GM18508 (cell line): ENCODE measurements around the gene ZNF786.
"Not testable (repeated sequence)": the region's sequence is repeated elsewhere in the genome, so short reads cannot be mapped to it uniquely, and the experiment has no call there.

Experiments
- ATAC-seq: cut with Tn5 transposase; IDR thresholded peaks from one replicate; pipeline ENCODE4 v1.9.1; 2021; ENCODE audit warnings: moderate number of reproducible peaks; ENCODE audit not compliant: insufficient read depth, unreplicated experiment

ZNF786 gene

DNA sequence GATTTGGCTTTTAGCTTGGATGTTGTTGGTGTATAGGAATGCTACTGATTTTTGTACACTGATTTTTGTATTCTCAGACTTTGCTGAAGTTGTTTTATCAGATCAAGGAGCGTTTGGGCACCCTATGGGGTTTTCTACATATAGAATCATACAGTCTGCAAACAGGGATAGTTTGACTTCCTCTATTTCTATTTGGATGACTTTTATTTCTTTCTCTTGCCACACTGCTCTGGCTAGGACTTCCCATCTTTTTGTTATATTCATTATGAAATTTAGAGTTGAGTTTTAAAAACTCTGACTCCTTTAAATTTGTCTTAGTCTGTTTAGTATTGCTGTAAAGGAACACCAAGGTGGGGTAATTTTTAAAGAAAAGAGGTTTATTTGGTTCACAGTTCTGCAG is 4.7 kb downstream of the ZNF786 start:
- no peak for ATAC-seq

- ATAC-seq = no peak
Measured at GRCh38 chr7:149084407-149084806, 6.1 kb downstream of the ZNF786 start.

- ATAC-seq = no peak
Measured at GRCh38 chr7:149081914-149082313, 8.6 kb downstream of the ZNF786 start.

DNA sequence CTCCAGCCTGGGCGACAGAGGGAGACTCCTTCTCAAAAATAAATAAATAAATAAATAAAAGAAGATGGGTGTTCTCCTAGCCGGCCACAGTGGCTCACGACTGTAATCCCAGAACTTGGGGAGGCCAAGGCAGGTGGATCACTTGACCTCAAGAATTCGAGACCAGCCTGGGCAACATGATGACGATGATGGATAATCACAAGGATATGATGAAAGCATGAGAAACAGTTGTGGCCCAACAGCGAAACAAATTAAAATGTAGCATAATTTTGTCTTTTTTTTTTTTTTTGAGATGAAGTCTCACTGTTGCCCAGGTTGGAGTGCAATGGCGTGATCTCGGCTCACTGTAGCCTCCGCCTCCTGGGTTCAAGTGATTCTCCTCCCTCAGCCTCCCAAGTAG is 12.9 kb downstream of the ZNF786 start:
- no peak for ATAC-seq

DNA sequence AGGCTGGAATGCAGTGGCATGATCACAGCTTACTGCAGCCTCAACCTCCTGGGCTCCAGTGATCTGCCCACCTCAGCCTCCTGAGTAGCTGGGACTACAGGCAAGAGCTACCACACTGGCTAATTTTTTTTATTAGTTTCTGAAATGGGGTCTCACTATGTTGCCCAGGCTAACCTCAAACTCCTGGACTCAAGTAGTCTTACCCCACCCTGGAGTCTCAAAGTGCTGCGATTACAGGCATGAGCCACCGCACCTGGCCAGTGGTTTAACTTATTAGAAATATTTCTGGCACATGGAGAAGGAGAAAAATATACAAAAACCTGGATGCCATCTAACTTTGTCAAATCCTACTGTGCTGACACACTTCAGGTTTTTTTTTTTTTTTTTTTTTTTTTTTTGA is 15.2 kb downstream of the ZNF786 start:
- ATAC-seq = no peak

DNA sequence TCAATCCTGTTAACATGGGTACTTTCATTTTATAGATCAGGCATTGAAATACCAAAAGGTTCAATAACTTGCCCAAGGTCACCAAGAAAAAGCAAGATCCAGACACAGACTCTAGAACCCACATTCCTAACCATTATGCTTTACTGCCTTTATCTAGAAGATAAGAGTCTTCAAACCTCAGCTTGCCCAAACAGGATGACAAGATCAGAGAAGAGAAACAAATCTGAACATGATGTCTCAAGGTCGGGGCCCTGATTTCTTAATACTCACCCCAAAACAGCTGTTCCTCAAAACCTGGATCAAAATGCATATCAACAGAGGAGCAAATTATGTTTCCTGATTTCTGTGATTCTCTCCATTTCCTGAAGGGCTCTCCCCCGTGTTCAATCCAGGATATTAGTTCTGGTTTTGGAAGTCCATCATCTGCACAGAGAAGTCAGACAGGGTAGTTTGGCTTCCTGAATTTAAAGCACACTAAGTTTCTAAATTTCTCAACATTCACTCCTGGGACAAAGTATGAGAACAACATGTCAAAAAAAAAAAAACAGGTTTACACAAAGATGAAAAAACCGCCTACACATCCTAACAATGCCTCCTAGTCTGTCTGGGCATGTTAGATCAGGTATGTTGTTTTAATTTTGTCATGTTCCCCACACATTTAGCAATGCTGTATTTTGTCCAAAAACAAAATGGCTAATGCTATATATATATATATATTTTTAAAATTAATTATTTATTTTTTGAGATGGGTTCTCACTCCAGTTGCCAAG is 16.2 kb downstream of the ZNF786 start:
- ATAC-seq = no peak

DNA sequence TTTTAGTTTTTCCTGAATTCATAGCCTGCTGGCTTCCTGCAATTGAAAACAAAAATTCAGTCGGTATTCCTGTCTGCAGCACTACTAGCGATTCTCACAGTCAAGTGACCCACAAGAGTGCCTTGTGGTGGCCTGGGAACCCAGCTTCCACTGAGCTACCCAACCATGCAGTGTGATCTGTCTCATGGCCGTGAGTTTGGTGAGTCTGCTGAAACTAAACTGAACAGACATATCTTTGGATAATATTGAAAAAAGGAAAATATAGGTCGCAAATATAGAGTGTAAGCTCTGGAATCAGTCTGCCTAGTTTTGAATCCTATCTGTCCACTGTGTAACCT is 18.1 kb downstream of the ZNF786 start:
- no peak for ATAC-seq

DNA sequence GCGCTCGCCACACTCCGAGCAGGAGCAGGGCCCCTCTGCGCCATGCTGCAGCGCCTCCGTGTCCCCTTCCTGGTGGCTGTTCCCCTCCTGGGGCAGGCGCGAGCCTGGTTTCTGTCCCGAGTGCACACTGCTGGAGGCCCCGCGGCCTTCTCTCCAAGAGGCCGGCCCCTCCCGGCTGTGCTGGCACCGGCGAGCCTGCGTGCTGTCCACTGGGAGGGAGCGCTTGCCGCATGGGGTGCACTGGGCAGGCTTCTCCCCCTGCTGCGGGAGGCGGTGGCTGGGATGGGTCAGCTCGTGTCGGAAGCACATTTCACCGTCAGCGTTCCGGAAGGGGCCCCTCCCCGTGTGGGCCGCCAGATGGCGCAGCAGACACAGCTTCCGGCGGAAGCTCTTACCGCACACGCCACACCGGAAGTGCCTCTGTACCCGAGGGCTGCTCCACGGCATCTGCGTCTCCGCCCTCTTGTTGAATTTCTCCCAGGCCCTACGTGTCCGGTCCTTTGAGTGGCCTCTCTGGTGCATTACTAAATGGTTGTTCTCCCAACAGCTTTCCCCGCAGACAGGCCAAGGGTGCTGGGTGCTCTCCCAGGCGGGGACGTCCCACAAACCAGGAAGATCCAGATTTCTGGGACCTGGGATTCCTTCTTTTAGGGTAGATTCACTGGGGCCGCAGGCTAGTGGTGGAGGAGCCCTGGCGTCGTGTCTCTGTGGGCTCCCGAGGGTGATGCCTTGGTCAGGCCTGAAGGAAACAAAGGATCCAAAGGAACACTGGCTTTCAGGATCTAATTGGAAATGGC is 18.7 kb downstream of the ZNF786 start:
- ATAC-seq = no peak

GRCh38 chr7:149071182-149071635 is 19.3 kb downstream of the ZNF786 start:
- ATAC-seq = no peak

DNA sequence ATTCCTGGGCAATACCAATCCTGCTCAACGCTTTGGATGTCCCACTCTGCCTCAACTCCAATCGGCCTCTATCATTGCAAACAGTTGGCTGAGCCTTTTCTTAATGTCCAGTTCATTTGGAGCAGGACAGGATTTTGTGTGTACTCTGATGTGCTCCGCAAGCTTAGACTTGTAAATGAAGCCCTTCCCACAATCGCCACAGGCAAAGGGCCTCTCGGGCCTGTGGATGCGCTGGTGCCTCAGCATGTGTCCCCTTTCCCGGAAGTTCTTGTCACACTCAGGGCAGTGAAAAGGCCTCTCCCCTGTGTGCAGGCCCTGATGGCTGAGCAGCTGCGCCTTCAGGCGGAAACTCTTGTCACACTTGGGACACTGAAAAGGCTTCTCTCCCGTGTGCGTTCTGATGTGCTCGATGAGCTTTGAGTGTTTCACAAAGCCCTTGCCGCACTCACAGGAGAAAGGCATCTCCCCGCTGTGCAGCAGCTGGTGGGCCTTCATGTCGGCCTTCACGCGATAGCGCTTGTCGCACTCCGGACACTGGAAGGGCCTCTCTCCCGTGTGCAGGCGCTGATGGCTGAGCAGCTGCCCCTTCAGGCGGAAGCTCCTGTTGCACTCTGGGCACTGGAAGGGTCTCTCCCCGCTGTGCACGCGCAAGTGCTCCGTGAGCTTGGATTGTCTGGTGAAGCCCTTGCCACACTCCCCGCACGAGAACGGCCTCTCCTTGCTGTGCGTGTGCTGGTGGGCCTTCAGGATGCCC is 20.0 kb downstream of the ZNF786 start:
- no peak for ATAC-seq

DNA sequence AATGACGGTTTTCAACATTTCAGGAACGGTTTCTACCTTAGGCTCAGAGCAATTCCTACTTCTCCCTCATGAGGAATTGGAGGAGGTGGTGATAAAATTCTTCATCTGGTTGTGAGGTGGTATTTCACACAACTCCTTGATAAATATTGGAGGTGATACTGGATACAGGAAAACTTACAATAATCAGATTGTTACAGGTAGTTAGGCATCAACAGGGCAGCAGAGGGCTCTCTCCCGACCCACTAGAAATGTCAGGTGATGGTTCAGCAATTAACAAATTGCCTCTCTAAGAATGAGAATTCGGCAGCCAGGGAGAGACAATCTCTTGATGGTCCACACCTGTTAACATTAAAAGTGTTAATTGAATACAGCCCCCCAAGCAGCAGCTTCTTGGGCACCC is 22.6 kb downstream of the ZNF786 start:
- no peak for ATAC-seq

- no peak for ATAC-seq
Measured at GRCh38 chr7:149063476-149063875, 27.0 kb downstream of the ZNF786 start.

GRCh38 chr7:149062217-149062899 is 28.2 kb downstream of the ZNF786 start:
- not testable (repeated sequence) for ATAC-seq

DNA sequence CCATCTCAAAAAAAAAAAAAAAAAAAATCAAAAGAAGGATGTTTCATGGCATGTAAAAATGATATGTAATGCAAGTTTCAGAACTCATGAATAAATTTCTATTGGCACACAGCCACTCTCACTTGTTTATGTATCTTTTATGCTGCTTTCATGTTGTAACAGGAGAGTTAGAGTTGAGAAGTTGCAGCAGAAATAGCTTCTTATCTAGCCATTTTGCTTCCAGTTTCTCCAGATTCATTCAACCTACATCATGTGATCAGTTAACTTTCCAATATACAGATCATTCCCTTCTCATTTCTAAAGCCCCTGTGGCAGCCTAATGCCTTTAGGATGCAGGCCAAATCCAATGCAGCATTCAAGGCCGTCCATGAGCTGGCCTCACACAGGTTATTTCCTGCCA is 30.4 kb downstream of the ZNF786 start:
- no peak for ATAC-seq

DNA sequence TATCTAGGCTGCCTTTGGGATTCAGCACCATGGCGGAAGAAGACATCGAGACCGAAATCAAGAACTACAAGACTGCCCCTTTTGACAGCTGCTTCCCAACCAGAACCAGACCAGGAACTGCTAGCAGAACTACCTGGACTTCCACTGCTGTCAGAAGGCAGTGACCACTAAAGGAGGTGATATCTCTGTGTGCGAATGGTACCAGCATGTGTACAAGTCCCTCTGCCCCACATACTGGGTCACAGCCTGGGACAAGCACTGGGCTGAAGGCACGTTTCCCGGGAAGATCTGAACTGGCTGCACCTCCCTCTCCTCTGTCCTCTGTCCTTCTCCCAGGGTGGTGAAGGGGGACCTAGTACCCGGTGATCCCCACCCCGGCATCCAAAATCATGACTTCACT is 36.6 kb downstream of the ZNF786 start:
- no peak for ATAC-seq

DNA sequence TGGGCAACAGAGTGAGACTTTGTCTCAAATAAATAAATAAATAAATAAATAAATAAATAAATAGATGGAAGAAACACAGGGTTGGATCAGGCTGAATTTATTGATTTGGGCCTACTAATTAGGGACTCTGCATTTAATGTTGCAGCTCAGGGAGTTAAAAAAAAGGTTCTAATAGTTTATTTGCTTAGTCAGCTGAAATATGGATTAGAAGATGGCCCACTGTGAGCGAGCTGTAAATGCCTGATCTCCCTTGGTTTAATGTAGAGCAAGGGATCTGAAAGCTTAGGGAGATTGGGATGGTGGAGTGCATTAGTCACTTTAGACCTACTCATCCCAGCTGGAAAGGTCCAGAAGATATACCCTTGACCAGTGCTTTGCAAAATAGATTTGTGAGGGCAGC is 37.1 kb downstream of the ZNF786 start:
- no peak for ATAC-seq

DNA sequence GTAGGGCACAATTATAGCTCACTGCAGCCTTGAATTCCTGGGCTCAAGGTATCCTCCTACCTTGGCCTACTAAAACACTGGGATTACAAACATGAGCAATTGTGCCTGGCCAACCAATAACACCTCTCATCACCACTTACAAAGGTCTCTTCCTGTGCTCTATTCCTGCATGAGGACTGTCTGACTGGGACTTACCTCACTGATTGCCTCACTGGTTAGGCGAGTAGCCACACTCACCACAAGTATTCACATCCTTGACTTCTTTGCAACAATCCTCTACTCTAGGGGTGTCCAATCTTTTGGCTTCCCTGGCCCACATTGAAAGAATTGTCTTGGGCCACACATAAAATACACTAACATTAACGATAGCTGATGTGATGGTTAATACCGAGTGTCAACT is 39.6 kb downstream of the ZNF786 start:
- no peak for ATAC-seq

GRCh38 chr7:149048805-149049204 is 41.7 kb downstream of the ZNF786 start:
- ATAC-seq = no peak

DNA sequence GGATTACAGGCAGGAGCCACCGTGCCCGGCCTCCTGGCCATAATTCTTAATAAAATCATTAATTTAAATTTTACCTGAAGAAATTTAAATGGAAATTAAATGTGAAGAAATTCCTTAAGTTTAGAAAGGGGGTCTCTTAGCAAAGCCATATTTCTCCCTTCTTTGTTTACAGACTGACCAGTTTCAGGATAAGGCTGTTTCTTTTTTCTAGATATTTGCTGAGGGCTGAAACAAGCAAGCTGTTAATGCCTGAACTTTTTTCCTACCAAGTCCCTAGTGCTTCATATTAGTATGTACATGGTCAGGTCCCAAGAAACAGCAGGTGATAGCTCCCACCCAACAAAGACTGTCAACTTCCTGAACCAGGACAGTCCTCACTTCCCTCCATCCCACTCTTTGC is 44.1 kb downstream of the ZNF786 start:
- ATAC-seq = no peak

DNA sequence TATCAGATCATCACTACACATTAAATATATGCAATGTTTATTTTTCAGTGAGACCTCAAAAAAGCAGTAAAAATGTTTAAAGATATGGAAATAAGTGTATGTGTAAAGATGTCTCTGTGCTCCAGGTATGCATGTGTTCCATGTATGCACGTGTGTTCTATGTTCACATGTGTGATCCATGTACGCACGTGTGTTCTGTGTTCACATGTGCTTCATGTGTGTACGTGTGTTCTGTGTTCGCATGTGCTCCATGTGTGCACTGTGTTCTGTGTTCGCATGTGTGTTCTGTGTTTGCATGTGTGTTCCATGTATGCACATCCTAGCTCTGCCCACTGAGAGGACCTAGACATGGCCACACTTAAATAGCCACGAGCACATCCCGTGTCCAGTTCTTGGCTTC is 46.6 kb downstream of the ZNF786 start:
- no peak for ATAC-seq

- ATAC-seq = no peak
Measured at GRCh38 chr7:149041350-149041749, 49.2 kb downstream of the ZNF786 start.
